Neural cell (in vitro differentiated cells): Measurements from ENCODE around the gene MRPS18C. TPM values are rescaled to one million over a fixed set of nuclear protein-coding genes. Genes with fewer than 3 reads are reported as not detected.
"Not testable (repeated sequence)": the region's sequence is repeated elsewhere in the genome, so short reads cannot be mapped to it uniquely, and the experiment has no call there.

Experiments
- H2AFZ ChIP-seq: fragments of 200-600, 300-800 bp; sonication (generic), shearing (Covaris generic); 2 replicates; pipeline ENCODE4 v1.6.0; 2014; ENCODE audit warnings: low read depth, mild to moderate bottlenecking, antibody characterized with exemption, low read length, moderate library complexity
- H3F3A ChIP-seq: fragments of 200-600 bp; shearing (Covaris generic); 2 replicates; pipeline ENCODE4 v1.6.1; 2016; ENCODE audit warnings: mild to moderate bottlenecking, moderate library complexity, mixed read lengths, antibody characterized with exemption, low read length; ENCODE audit not compliant: insufficient read depth, poor library complexity, severe bottlenecking
- H3K27ac ChIP-seq: fragments of 200-600, 300-800 bp; sonication (generic), shearing (Covaris generic); 2 replicates; pipeline ENCODE4 v1.5.1; 2014; ENCODE audit warnings: mild to moderate bottlenecking, low read length, moderate library complexity
- H3K27me3 ChIP-seq: fragments of 300-800, 200-600 bp; sonication (generic), shearing (Covaris generic); 2 replicates; pipeline ENCODE4 v1.6.0; 2014; ENCODE audit warnings: mild to moderate bottlenecking, low read depth, low read length, moderate library complexity; ENCODE audit not compliant: insufficient read depth
- H3K36me3 ChIP-seq: fragments of 300-800, 200-600 bp; sonication (generic), shearing (Covaris generic); 2 replicates; pipeline ENCODE4 v1.5.1; 2014; ENCODE audit warnings: mild to moderate bottlenecking, antibody characterized with exemption, low read length, moderate library complexity; ENCODE audit not compliant: insufficient read depth
- H3K4me2 ChIP-seq: fragments of 300-800, 200-600 bp; sonication (generic), shearing (Covaris generic); 2 replicates; pipeline ENCODE4 v1.6.0; 2014; ENCODE audit warnings: mild to moderate bottlenecking, low read length
- H3K4me3 ChIP-seq: fragments of 300-800, 200-600 bp; sonication (generic), shearing (Covaris generic); 2 replicates; pipeline ENCODE4 v1.5.1; 2014; ENCODE audit warnings: mild to moderate bottlenecking, low read length, moderate library complexity
- H3K79me2 ChIP-seq: fragments of 200-600 bp; shearing (Covaris generic); replicated peaks from 2 replicates; pipeline ENCODE4 v1.6.0; 2014; ENCODE audit warnings: mild to moderate bottlenecking, low read length, moderate library complexity; ENCODE audit not compliant: insufficient read depth
- H3K9ac ChIP-seq: fragments of 300-800, 200-600 bp; sonication (generic), shearing (Covaris generic); 2 replicates; pipeline ENCODE4 v1.6.1; 2016; ENCODE audit warnings: mild to moderate bottlenecking, low read length, mixed read lengths
- H3K9me2 ChIP-seq: fragments of 200-600 bp; shearing (Covaris generic); 2 replicates; pipeline ENCODE4 v1.6.1; 2016; ENCODE audit warnings: mild to moderate bottlenecking, low read length, mixed read lengths; ENCODE audit not compliant: insufficient read depth
- H3K9me3 ChIP-seq: fragments of 200-600, 300-800 bp; sonication (generic), shearing (Covaris generic); 2 replicates; pipeline ENCODE4 v1.6.1; 2016; ENCODE audit warnings: mild to moderate bottlenecking, mixed run types, low read length, moderate library complexity, mixed read lengths
- H4K20me1 ChIP-seq: fragments of 200-600 bp; shearing (Covaris generic); 2 replicates; pipeline ENCODE4 v1.6.1; 2016; ENCODE audit warnings: mild to moderate bottlenecking, mixed run types; ENCODE audit not compliant: insufficient read depth
- CTCF ChIP-seq: fragments of 450-650 bp; IDR thresholded peaks from 2 replicates; pipeline ENCODE4 v1.5.1; 2014; ENCODE audit warnings: antibody characterized with exemption, mild to moderate bottlenecking, moderate library complexity; ENCODE audit not compliant: poor library complexity, severe bottlenecking
- EP300 ChIP-seq: fragments of 450-650 bp; conservative IDR thresholded peaks from 2 replicates; pipeline ENCODE4 v1.6.1; 2014; ENCODE audit warnings: antibody characterized with exemption, mild to moderate bottlenecking, moderate library complexity; ENCODE audit not compliant: poor library complexity, severe bottlenecking
- EZH2 ChIP-seq: fragments of 200-600, 300-800 bp; shearing (Covaris generic), sonication (generic); IDR thresholded peaks from 2 replicates; pipeline ENCODE4 v1.6.1; 2014; ENCODE audit warnings: antibody characterized with exemption, low read length, borderline replicate concordance, mild to moderate bottlenecking; ENCODE audit not compliant: insufficient read depth, poor library complexity, severe bottlenecking
- MXI1 ChIP-seq: fragments of 450-650 bp; conservative IDR thresholded peaks from 2 replicates; pipeline ENCODE4 v1.6.1; 2014; ENCODE audit warnings: antibody characterized with exemption, mild to moderate bottlenecking; ENCODE audit not compliant: poor library complexity, severe bottlenecking
- POLR2AphosphoS5 ChIP-seq: IDR thresholded peaks from 2 replicates; pipeline ENCODE4 v1.6.1; 2012
- RAD21 ChIP-seq: fragments of 450-650 bp; conservative IDR thresholded peaks from 2 replicates; pipeline ENCODE4 v1.6.1; 2014; ENCODE audit warnings: antibody characterized with exemption, mild to moderate bottlenecking, moderate library complexity
- REST ChIP-seq: IDR thresholded peaks from 2 replicates; pipeline ENCODE4 v1.6.1; 2012; ENCODE audit warnings: borderline replicate concordance
- SMC3 ChIP-seq: fragments of 450-650 bp; conservative IDR thresholded peaks from 2 replicates; pipeline ENCODE4 v1.6.1; 2014; ENCODE audit warnings: antibody characterized with exemption, mild to moderate bottlenecking, moderate library complexity; ENCODE audit not compliant: poor library complexity
- TAF1 ChIP-seq: IDR thresholded peaks from 2 replicates; pipeline ENCODE4 v1.6.1; 2012; ENCODE audit warnings: low read depth
- polyA plus RNA-seq: library from polyadenylated mRNA; depleted of rRNA; stranded (reverse); fragments of >200 nt; gene quantifications from 2 replicates; pipeline ENCODE4 v1.2.3, GENCODE V29; 2014

MRPS18C gene
- polyA plus RNA-seq, 1 donor from 2014 or later = 60.6 TPM

GRCh38 chr4:83489711-83490326 is 34.0 kb downstream of the MRPS18C start:
- no peak overlapping the region for H3K27ac ChIP-seq
- H3K9me2 ChIP-seq = no peaks in the 10 kb centered on the region
- H3F3A ChIP-seq = no peaks in the 10 kb centered on the region
- TF ChIP-seq RAD21 (no peak), POLR2AphosphoS5 (no peak), REST (no peak)
- no peaks in the 10 kb centered on the region for H3K79me2 ChIP-seq
- no peaks in the 10 kb centered on the region for H3K9me3 ChIP-seq
- no peak overlapping the region for H3K9ac ChIP-seq
- no peak overlapping the region for H3K4me2 ChIP-seq
- no peak overlapping the region for H2AFZ ChIP-seq
- H4K20me1 ChIP-seq = no peaks in the 10 kb centered on the region
- H3K4me3 ChIP-seq = no peak overlapping the region
- H3K27me3 ChIP-seq = no peaks in the 10 kb centered on the region
- H3K36me3 ChIP-seq = no peaks in the 10 kb centered on the region

- Histone ChIP-seq H3K9ac (no peak overlapping the region), H3K36me3 (no peaks in the 10 kb centered on the region), H3K4me3 (no peak overlapping the region), H3K4me2 (no peak overlapping the region), H3F3A (no peaks in the 10 kb centered on the region), H3K9me3 (no peaks in the 10 kb centered on the region), H3K79me2 (no peaks in the 10 kb centered on the region), H3K27me3 (no peaks in the 10 kb centered on the region), H3K9me2 (no peaks in the 10 kb centered on the region), H4K20me1 (no peaks in the 10 kb centered on the region), H3K27ac (no peak overlapping the region), H2AFZ (no peak overlapping the region)
- TF ChIP-seq CTCF = peak; percentile 49
- TF ChIP-seq TAF1 = no peak
- no peak for TF ChIP-seq MXI1
- TF ChIP-seq REST = no peak
- TF ChIP-seq SMC3 = peak; percentile 37
- peak; percentile 17 for TF ChIP-seq RAD21
- no peak for TF ChIP-seq EZH2
- TF ChIP-seq POLR2AphosphoS5 = no peak
- TF ChIP-seq EP300 = no peak
Measured at GRCh38 chr4:83490876-83491450, 35.1 kb downstream of the MRPS18C start.

GRCh38 chr4:83496085-83496917 is 40.4 kb downstream of the MRPS18C start:
- H3K27ac ChIP-seq, H3K79me2 ChIP-seq, H2AFZ ChIP-seq, H3K4me2 ChIP-seq, H3K9me2 ChIP-seq, H3K4me3 ChIP-seq, H3K27me3 ChIP-seq, H3K9ac ChIP-seq, H4K20me1 ChIP-seq, H3K36me3 ChIP-seq, H3F3A ChIP-seq, H3K9me3 ChIP-seq: not testable (repeated sequence)
